Muscle of leg (tissue), 11 donors: ENCODE data around the gene PSMD7. TPM values are rescaled to one million over a fixed set of nuclear protein-coding genes. Genes with fewer than 3 reads are reported as not detected.
"Not testable (repeated sequence)": the region's sequence is repeated elsewhere in the genome, so short reads cannot be mapped to it uniquely, and the experiment has no call there.

Experiments used
- DNase-seq: peaks from one replicate; pipeline ENCODE4 v3.0.0; 2013
- H3K27ac ChIP-seq: one replicate; pipeline ENCODE4 v1.5.1; 2013; ENCODE audit warnings: mild to moderate bottlenecking, low read length, control low read depth
- H3K27me3 ChIP-seq: one replicate; pipeline ENCODE4 v1.6.1; 2013; ENCODE audit warnings: low read length; ENCODE audit not compliant: control insufficient read depth, insufficient read depth
- H3K36me3 ChIP-seq: one replicate; pipeline ENCODE4 v1.6.1; 2013; ENCODE audit warnings: low read length; ENCODE audit not compliant: control insufficient read depth, insufficient read depth
- H3K4me1 ChIP-seq: one replicate; pipeline ENCODE4 v1.6.1; 2013; ENCODE audit warnings: low read length; ENCODE audit not compliant: control insufficient read depth, insufficient read depth
- H3K4me3 ChIP-seq: one replicate; pipeline ENCODE4 v1.5.1; 2013; ENCODE audit warnings: low read length, control low read depth
- H3K9me3 ChIP-seq: replicated peaks from 2 replicates; pipeline ENCODE4 v1.6.1; 2013; ENCODE audit warnings: low read depth, low read length; ENCODE audit not compliant: control insufficient read depth
- WGBS: methylation state at CpG from one replicate; pipeline ENCODE4 v1.1.5; 2013; ENCODE audit warnings: missing lambda C conversion rate; ENCODE audit not compliant: insufficient coverage; 5-methylcytosine and 5-hydroxymethylcytosine counted together
- polyA plus RNA-seq, 8 donors: library from polyadenylated mRNA; unstranded; fragments of 120-200 nt; gene quantifications; one replicate each; pipeline versions ENCODE4 v1.2.1 to v1.2.3, GENCODE V29; 2013; ENCODE audit warnings: inconsistent platforms in 1 of 8, low replicate concordance in 1 of 8; ENCODE audit not compliant: insufficient read length in 8 of 8, insufficient read depth in 1 of 8
- total RNA-seq: library from RNA; stranded (reverse); fragments of 120-200 nt; gene quantifications from one replicate; pipeline ENCODE4 v1.2.4, GENCODE V29; 2013

The PSMD7 gene
- total and polyA plus RNA-seq, 9 donors: 69.1 to 102 (median 92.8) TPM

DNA sequence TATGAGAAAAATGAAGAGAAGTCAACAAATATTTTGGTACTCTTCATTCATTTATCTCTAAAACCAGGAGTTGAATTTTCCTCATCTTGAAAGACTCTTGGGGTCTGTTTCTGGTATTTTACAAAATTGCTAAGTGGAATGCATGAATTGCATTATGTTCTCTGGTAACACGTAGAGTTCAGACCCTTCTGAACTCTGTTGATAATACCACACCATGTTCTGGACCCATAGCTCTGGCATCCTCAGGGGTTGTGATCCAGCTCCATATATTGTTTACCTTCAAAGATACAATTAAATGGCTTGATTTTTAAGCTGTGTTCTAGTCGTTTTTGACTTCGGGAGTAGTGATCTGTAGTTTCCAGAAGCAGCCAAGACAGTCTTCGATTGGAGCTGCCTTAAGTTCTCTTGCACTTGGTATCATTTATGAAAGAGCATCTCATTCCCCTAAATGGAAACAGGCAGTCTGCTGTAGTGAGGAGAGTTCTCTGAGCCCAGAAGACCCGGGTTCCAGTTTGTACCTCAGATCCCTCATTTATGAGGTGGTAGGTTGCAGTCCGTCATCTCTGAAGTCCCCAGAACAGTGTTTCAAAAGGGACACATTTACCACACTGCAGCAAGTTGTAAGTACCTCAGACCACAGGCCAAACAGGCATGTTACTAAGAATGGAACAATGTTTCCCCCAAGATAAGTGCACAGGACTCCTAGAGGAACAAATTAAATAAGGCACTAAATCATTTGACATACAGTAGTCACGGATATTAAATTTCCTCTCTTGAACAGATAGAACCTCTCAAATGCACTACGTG is 9.6 kb downstream of the PSMD7 start:
- DNase-seq: no peak
- H3K27me3 ChIP-seq: no peaks in the 10 kb centered on the region
- H3K36me3 ChIP-seq: peaks cover 54% of the 10 kb centered on the region
- no peak overlapping the region for H3K4me3 ChIP-seq
- no peaks in the 10 kb centered on the region for H3K9me3 ChIP-seq
- no peak overlapping the region for H3K27ac ChIP-seq
- no CpG with 5 or more reads among the region's 8 CpGs for WGBS
- no peaks in the 10 kb centered on the region for H3K4me1 ChIP-seq

DNA sequence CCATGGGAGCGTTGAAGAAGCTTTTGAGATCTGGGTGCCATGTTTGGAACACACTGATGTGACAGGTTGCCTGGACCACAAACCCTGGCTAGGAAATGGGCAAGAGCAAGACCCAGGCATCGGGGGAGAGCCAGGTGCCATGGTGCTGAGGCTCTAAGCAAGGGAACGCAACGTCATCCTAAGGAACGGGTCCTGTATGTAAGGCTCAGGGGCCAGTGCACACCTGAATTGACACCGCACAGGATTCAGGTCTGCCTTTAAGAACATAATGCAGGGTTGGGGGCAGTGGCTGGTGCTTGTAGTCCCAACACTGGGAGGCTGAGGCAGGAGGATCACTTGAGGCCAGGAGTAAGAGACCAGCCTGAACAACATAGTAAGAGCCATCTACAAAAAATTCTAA is 10.8 kb downstream of the PSMD7 start:
- WGBS: 89% methylated on average over 6 of the region's 6 CpGs
- Histone ChIP-seq H3K4me1 (no peaks in the 10 kb centered on the region), H3K27me3 (no peaks in the 10 kb centered on the region), H3K9me3 (no peaks in the 10 kb centered on the region), H3K36me3 (peaks cover 44% of the 10 kb centered on the region), H3K27ac (no peak overlapping the region), H3K4me3 (no peak overlapping the region)
- DNase-seq: no peak

DNA sequence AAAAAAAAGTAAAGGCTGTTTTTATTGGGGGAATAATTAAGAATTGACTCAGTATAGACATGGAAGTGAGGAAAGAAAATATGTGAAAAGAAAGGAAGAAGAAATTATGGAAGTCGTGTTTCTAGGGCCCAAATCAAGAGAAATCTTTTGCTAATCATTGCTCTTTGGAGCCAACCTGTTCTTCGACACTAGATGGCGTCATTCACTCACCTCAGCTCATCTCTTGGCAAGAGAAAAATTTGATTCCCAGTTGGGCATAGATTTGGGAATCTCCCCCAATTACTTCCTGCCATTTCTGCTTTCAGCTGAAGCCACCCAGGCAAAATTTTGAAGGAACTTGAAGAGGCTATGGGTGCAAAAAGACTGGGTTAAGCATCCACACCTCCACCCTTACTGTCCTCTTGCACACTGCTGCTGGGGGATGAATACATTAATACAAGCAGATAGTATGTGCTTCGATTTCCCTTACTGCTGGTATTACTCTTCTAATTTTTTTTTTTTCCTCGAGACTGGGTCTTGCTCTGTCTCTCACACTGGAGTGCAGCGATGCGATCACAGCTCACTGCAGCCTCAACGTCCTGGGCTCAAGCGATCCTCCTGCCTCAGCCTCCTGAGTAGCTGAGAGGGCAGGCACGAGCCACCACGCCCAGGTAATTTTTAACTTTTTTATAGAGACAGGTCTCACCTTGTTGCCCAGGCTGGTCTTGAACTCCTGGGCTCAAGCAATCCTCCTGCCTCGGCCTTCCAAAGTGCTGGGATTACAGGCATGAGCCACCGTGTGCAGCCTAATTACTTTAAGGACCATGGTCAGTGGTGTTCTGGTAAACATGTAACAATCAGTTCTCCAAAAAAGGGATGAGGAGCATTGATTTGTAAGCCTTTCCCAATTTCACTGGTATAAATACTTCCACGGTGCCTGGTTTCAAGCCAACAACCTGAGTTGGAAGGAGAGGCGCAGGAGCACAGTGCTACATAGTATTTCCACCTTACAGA is 13.5 kb downstream of the PSMD7 start:
- peak; percentile 47 for DNase-seq
- 74% methylated on average over 10 of the region's 15 CpGs for WGBS
- Histone ChIP-seq H3K27me3 (no peaks in the 10 kb centered on the region), H3K4me1 (no peaks in the 10 kb centered on the region), H3K4me3 (no peak overlapping the region), H3K27ac (no peak overlapping the region), H3K36me3 (peaks cover 28% of the 10 kb centered on the region), H3K9me3 (no peaks in the 10 kb centered on the region)

DNA sequence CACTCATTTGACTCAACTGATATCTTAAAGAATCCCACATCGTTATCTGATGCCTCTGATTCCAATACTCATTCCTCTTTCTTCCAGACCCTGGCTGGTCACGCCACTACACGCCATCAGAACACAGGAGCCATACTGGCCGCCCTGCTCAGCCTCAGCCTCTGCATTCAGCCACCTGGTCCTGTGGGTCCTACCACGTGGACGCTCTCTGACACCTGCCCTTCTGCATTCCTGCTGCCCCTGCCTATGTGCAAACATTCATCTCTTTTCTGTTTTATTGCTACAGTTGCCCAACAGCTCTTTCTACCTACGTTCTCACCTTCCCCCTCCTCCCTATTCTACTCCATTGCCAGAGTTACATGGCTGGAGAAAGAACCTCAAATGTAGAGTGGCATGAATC is 18.4 kb downstream of the PSMD7 start:
- Histone ChIP-seq H3K4me1 (no peaks in the 10 kb centered on the region), H3K36me3 (peaks cover 6% of the 10 kb centered on the region), H3K27ac (no peak overlapping the region), H3K4me3 (no peak overlapping the region), H3K9me3 (no peaks in the 10 kb centered on the region), H3K27me3 (no peaks in the 10 kb centered on the region)
- 92% methylated on average over 7 of the region's 7 CpGs for WGBS
- DNase-seq: no peak

DNA sequence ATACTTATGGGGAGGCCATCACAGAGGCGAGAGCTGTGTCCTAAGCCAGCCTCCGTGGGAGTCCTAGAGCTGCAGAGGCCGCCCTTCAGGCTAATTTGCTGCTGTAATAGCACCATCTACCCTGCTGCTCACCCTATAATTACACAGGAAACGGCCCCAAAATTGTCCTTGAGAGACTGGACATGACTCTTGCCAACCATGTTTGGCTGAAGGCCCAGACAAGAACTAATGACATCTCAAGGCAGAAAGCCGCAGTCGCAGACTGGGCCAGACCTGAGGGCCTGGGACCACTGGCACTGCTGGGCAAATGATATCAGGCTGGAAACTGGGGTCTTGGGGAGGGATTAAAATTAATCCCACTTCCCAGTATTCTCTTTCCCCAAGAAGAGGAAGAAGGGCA is 24.1 kb downstream of the PSMD7 start:
- Histone ChIP-seq H3K9me3 (no peaks in the 10 kb centered on the region), H3K27ac (no peak overlapping the region), H3K36me3 (peaks cover 4% of the 10 kb centered on the region), H3K4me3 (no peak overlapping the region), H3K27me3 (no peaks in the 10 kb centered on the region), H3K4me1 (no peaks in the 10 kb centered on the region)
- WGBS: 52% methylated on average over 4 of the region's 6 CpGs
- peak; percentile 54 for DNase-seq

DNA sequence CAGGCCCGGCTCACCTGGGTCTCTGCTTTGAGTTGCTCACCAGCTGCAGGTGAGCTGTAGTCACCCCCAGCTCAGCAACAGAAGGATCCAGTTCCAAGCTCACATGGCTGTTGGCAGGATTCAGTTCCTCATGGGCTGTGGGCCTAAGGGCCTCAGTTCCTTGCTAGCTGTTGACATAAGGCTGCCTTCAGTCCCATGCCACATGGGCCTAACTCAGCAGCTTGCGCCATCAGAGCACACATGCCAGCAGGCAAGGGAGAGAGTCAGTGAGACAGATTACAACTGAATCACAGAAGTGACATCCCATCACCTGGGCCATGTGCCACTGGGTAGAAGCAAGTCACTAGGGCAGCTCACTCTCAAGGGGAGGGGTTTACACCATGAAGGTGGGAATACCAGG is 24.7 kb downstream of the PSMD7 start:
- no peak overlapping the region for H3K4me3 ChIP-seq
- peaks cover 9% of the 10 kb centered on the region for H3K36me3 ChIP-seq
- no peak for DNase-seq
- no peaks in the 10 kb centered on the region for H3K4me1 ChIP-seq
- H3K9me3 ChIP-seq: no peaks in the 10 kb centered on the region
- H3K27ac ChIP-seq: no peak overlapping the region
- 81% methylated on average over 2 of the region's 2 CpGs for WGBS
- H3K27me3 ChIP-seq: no peaks in the 10 kb centered on the region

DNA sequence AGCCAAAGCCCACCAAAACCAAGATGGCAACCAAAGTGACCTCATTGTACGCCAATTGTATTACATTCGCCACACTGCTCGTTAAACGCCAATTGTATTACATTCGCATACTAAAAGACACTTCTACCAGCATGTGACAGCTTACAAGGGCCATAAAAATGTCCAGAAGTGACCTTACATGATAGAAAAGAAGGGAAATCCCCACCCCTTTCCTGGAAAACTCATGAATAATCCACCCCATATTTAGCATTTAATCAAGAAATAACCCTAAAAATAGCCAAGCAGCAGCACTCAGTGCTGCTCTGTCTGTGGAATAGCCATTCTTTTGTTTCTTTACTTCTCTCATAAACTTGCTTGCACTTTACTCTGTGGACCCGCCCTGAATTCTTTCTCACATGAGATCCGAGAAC is 25.7 kb downstream of the PSMD7 start:
- peaks cover 16% of the 10 kb centered on the region for H3K36me3 ChIP-seq
- H3K4me1 ChIP-seq: no peaks in the 10 kb centered on the region
- 94% methylated on average over 5 of the region's 7 CpGs for WGBS
- H3K4me3 ChIP-seq: no peak overlapping the region
- H3K27me3 ChIP-seq: no peaks in the 10 kb centered on the region
- no peak for DNase-seq
- no peak overlapping the region for H3K27ac ChIP-seq
- no peaks in the 10 kb centered on the region for H3K9me3 ChIP-seq

DNA sequence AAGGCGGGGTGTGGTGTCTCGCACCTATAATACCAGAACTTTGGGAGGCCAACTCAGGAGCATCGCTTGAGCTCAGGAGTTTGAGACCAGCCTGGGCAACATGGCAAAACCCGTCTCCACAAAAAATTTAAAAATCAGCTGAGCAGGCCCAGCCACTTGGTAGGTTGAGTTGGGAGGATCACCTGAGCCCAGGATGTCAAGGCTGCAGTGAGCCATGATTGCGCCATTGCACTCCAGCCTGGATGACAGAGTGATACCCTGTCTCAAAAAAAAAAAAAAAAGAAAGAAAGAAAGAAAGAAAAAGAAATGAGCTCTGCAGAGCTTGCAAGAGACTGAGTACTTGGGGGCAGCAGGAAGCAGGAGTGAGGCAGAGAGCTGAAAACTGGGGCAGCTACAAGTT is 28.2 kb downstream of the PSMD7 start:
- H3K4me1 ChIP-seq, H3K9me3 ChIP-seq, DNase-seq, H3K4me3 ChIP-seq, H3K27ac ChIP-seq, H3K27me3 ChIP-seq: not testable (repeated sequence)
- 93% methylated on average over 5 of the region's 5 CpGs for WGBS
- H3K36me3 ChIP-seq: peaks cover 21% of the 10 kb centered on the region

DNA sequence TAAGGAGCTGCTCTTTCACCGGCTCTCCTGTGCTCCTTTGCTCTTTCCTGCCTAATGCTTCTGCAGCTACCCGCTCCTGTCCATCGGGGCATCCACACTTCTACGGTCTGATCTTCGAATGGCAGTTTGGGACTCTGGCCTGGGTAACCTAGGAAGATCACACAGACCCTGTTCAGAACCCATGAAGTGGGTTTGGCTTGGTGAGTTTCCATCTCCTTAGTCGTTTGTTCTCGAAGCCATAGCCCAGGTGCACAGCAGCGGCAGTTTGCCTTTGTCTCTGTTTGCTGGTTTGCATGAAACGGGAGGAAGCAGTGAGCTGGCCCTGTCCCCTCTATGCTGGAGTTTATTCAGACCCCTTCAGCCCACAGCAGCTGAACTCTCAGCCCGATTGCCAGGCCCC is 29.0 kb downstream of the PSMD7 start:
- H3K27ac ChIP-seq: no peak overlapping the region
- no peaks in the 10 kb centered on the region for H3K4me1 ChIP-seq
- 82% methylated on average over 9 of the region's 10 CpGs for WGBS
- H3K9me3 ChIP-seq: no peaks in the 10 kb centered on the region
- H3K4me3 ChIP-seq: no peak overlapping the region
- no peaks in the 10 kb centered on the region for H3K27me3 ChIP-seq
- DNase-seq: no peak
- H3K36me3 ChIP-seq: peaks cover 22% of the 10 kb centered on the region

DNA sequence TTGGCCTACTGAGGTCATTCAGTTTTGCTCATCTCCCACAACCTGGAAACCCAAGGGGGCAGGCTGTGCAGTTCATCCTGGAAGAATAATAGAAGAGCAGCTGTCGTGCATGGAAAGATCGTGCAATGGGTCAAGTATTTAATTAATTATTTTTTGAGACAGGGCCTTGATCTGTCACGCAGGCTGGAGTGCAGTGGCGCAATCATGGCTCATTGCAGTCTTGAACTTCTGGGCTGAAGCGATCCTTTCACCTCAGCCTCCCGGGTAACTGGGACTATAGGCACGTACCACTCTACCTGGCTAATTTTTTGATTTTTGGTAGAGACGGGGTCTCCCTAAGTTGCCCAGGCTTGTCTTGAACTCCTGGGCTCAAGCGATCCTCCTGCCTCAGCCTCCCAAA is 31.7 kb downstream of the PSMD7 start:
- H3K27ac ChIP-seq, H3K9me3 ChIP-seq, DNase-seq, H3K27me3 ChIP-seq, H3K4me1 ChIP-seq, H3K4me3 ChIP-seq: not testable (repeated sequence)
- H3K36me3 ChIP-seq: peaks cover 41% of the 10 kb centered on the region
- 91% methylated on average over 4 of the region's 9 CpGs for WGBS
